Spleen (tissue), 7 donors: ENCODE results near the gene ACTA2.

Source experiments
- POLR2A ChIP-seq, 3 donors: fragments of 450-650 bp; IDR thresholded peaks; one replicate each; pipeline ENCODE4 v1.5.1; 2017; ENCODE audit warnings: antibody characterized with exemption in 3 of 3, mild to moderate bottlenecking in 1 of 3
- TF ChIP-seq, protein P1 (sequence below), 11 experiments: fragments of 200-600 bp in 7 of 11; fragments of 450-650 bp in 4 of 11; sonication (generic) in 4 of 11; IDR thresholded peaks in 8 of 11; conservative IDR thresholded peaks in 3 of 11; 1 replicate in 7 of 11; 2 replicates in 4 of 11; pipeline versions ENCODE4 v1.4.0 to v1.8.0; 2016 to 2021; ENCODE audit warnings: antibody characterized with exemption in 11 of 11, inconsistent platforms in 4 of 11, mild to moderate bottlenecking in 1 of 11
- donor health status: DM: no; HTN: no; CAD: no; lungs with moderate emphysema.
- donor health status: DM: no; HTN: no; CAD: no.
- donor health status: DM: no; HTN: no; CAD: no.

DNA sequence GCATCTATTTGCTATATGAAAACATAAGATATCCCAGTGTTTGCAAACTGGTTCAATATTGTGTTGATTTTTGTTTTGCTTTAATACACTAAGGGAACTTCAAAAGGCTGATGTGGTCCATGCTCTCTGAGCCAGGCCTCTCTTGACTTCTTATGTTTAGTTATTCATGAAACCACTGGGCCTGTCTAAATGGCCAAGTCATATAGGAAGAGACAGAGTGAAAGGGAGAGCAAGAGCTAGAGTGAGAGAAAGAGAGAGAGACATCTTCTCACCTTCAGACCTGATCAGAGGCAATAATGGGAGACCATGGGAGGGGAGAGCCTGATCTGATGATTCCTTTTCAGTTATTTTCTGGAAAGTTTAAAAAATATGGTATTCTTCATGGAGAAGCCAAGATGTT is 32.0 kb upstream of the ACTA2 start:
- TF ChIP-seq POLR2A (IDR thresholded peaks at IDR 0.05): no peak
- TF ChIP-seq, protein P1, sequence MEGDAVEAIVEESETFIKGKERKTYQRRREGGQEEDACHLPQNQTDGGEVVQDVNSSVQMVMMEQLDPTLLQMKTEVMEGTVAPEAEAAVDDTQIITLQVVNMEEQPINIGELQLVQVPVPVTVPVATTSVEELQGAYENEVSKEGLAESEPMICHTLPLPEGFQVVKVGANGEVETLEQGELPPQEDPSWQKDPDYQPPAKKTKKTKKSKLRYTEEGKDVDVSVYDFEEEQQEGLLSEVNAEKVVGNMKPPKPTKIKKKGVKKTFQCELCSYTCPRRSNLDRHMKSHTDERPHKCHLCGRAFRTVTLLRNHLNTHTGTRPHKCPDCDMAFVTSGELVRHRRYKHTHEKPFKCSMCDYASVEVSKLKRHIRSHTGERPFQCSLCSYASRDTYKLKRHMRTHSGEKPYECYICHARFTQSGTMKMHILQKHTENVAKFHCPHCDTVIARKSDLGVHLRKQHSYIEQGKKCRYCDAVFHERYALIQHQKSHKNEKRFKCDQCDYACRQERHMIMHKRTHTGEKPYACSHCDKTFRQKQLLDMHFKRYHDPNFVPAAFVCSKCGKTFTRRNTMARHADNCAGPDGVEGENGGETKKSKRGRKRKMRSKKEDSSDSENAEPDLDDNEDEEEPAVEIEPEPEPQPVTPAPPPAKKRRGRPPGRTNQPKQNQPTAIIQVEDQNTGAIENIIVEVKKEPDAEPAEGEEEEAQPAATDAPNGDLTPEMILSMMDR (IDR thresholded peaks at IDR 0.05 in 8 of 11, conservative IDR thresholded peaks at IDR 0.05 in 3 of 11): no peak
